Gastroesophageal sphincter (tissue), 4 donors: ENCODE results near the gene FZD2. TPM values are rescaled to one million over a fixed set of nuclear protein-coding genes. Genes with fewer than 3 reads are reported as not detected.
"Not testable (repeated sequence)": the region's sequence is repeated elsewhere in the genome, so short reads cannot be mapped to it uniquely, and the experiment has no call there.

Experiments used
- ATAC-seq: fragments of 150-250 bp; one replicate; pipeline ENCODE4 v1.9.1; 2016; ENCODE audit warnings: mild to moderate bottlenecking, moderate library complexity
- H3K27ac ChIP-seq, 4 donors: fragments of 200-600 bp; sonication (generic) in 3 of 4; 1 replicate in 3 of 4; 2 replicates in 1 of 4; pipeline ENCODE4 v1.5.1; 2016 to 2019
- H3K27me3 ChIP-seq: fragments of 200-600 bp; sonication (generic); one replicate; pipeline ENCODE4 v1.5.1; 2019
- H3K36me3 ChIP-seq, 2 donors: fragments of 200-600 bp; sonication (generic); one replicate each; pipeline ENCODE4 v1.5.1; 2019; ENCODE audit warnings: control low read depth in 1 of 2
- H3K4me1 ChIP-seq, 3 donors: fragments of 200-600 bp; sonication (generic); 1 replicate in 2 of 3; 2 replicates in 1 of 3; pipeline ENCODE4 v1.5.1; 2016 to 2019; ENCODE audit warnings: control low read depth in 2 of 3
- H3K4me3 ChIP-seq, 2 donors: fragments of 200-600 bp; sonication (generic); one replicate each; pipeline ENCODE4 v1.5.1; 2019; ENCODE audit warnings: mild to moderate bottlenecking in 1 of 2, moderate library complexity in 1 of 2
- H3K9me3 ChIP-seq, 3 donors: fragments of 200-600 bp; sonication (generic); one replicate each; pipeline ENCODE4 v1.5.1; 2017 to 2019; ENCODE audit warnings: control low read depth in 2 of 3
- EP300 ChIP-seq: sonication (generic); formaldehyde crosslinking; IDR thresholded peaks from one replicate; pipeline ENCODE4 v1.6.1; 2017; ENCODE audit warnings: antibody characterized with exemption, mild to moderate bottlenecking
- POLR2A ChIP-seq, 2 donors: fragments of 450-650 bp; IDR thresholded peaks; one replicate each; pipeline ENCODE4 v1.6.1; 2017; ENCODE audit warnings: antibody characterized with exemption in 2 of 2, mild to moderate bottlenecking in 2 of 2, moderate library complexity in 1 of 2
- POLR2AphosphoS5 ChIP-seq: sonication (generic); formaldehyde crosslinking; IDR thresholded peaks from one replicate; pipeline ENCODE4 v1.6.1; 2017; ENCODE audit warnings: antibody characterized with exemption
- WGBS, 2 donors: methylation state at CpG; one replicate each; pipeline ENCODE4 v1.1.5; 2018; ENCODE audit warnings: low coverage in 1 of 2; 5-methylcytosine and 5-hydroxymethylcytosine counted together
- total RNA-seq, 4 donors: library from RNA; depleted of rRNA; stranded (reverse); fragments of >200 nt; gene quantifications; one replicate each; pipeline ENCODE4 v1.1.0, GENCODE V29; 2016
- TF ChIP-seq, protein P1 (sequence below), 4 experiments: fragments of 200-600 bp in 2 of 4; fragments of 450-650 bp in 2 of 4; sonication (generic) in 1 of 4; IDR thresholded peaks; one replicate each; pipeline ENCODE4 v1.5.1; 2017 to 2019; ENCODE audit warnings: antibody characterized with exemption in 4 of 4, mild to moderate bottlenecking in 2 of 4, moderate library complexity in 2 of 4

The FZD2 gene
- total RNA-seq, 4 donors from 2014 or later = 1.5 to 2.7 (median 1.6) TPM

DNA sequence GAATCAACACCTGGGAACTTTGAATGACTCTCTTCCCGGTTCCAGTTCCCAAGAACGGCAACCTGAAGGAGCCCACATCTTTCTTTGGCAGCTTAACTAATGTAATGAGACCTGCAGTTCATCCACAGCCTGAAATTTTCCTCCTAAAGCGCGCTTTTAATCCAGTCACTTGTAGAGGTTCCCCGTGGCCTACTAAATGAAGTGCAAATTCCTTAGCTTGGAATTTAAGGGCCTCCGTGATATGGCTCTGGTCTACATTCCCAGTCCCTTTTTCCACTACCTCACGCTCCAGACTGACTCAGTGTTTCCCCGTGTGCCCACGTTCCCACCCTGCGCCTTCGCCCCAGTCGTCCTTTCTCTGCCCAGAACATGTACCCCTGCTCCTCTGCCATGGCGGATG is 27.2 kb downstream of the FZD2 start:
- no peaks in the 10 kb centered on the region for H3K36me3 ChIP-seq
- no peak for ATAC-seq
- H3K9me3 ChIP-seq = no peaks in the 10 kb centered on the region
- peaks cover 27% of the 10 kb centered on the region for H3K27me3 ChIP-seq
- no peak for TF ChIP-seq POLR2A (IDR thresholded peaks at IDR 0.05)
- TF ChIP-seq POLR2AphosphoS5 = no peak
- TF ChIP-seq, protein P1, sequence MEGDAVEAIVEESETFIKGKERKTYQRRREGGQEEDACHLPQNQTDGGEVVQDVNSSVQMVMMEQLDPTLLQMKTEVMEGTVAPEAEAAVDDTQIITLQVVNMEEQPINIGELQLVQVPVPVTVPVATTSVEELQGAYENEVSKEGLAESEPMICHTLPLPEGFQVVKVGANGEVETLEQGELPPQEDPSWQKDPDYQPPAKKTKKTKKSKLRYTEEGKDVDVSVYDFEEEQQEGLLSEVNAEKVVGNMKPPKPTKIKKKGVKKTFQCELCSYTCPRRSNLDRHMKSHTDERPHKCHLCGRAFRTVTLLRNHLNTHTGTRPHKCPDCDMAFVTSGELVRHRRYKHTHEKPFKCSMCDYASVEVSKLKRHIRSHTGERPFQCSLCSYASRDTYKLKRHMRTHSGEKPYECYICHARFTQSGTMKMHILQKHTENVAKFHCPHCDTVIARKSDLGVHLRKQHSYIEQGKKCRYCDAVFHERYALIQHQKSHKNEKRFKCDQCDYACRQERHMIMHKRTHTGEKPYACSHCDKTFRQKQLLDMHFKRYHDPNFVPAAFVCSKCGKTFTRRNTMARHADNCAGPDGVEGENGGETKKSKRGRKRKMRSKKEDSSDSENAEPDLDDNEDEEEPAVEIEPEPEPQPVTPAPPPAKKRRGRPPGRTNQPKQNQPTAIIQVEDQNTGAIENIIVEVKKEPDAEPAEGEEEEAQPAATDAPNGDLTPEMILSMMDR (IDR thresholded peaks at IDR 0.05) = no peak
- no peak overlapping the region for H3K27ac ChIP-seq
- H3K4me3 ChIP-seq = no peak overlapping the region
- 51 to 73% methylated on average over 8 to 11 of the region's 13 CpGs for WGBS, 2 donors
- H3K4me1 ChIP-seq = peaks cover 0 to 7% (median 0%) of the 10 kb centered on the region in 3 donors

DNA sequence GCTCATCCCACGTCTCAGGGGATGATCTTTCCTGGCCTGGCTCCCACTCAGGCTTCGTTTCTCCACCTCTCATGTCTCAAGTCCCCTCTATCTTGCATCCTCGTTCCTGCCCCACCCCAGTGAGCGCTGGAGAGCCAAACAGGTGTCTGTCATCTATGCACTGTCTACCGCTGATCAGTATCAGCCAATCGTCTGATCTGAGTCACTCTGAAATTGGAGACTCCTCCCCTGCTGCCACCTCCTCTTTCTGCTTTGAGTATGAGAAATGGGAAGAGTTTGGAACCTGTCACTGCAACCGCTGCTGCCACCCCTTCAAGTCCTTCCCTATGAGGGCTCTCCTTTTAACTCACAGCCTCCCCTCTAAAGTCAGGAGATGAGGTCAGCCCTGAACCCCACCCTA is 28.0 kb downstream of the FZD2 start:
- TF ChIP-seq POLR2A (IDR thresholded peaks at IDR 0.05) (no peak), POLR2AphosphoS5 (no peak), EP300 (no peak)
- TF ChIP-seq, protein P1 (IDR thresholded peaks at IDR 0.05) = no peak
- no peak for ATAC-seq
- Histone ChIP-seq H3K27ac (no peak overlapping the region), H3K27me3 (peaks cover 18% of the 10 kb centered on the region), H3K9me3 (no peaks in the 10 kb centered on the region), H3K4me1 (peaks cover 0 to 7% (median 0%) of the 10 kb centered on the region in 3 donors), H3K36me3 (no peaks in the 10 kb centered on the region), H3K4me3 (no peak overlapping the region)
- WGBS, 2 donors = 63 to 92% methylated on average over 5 to 7 of the region's 7 CpGs

DNA sequence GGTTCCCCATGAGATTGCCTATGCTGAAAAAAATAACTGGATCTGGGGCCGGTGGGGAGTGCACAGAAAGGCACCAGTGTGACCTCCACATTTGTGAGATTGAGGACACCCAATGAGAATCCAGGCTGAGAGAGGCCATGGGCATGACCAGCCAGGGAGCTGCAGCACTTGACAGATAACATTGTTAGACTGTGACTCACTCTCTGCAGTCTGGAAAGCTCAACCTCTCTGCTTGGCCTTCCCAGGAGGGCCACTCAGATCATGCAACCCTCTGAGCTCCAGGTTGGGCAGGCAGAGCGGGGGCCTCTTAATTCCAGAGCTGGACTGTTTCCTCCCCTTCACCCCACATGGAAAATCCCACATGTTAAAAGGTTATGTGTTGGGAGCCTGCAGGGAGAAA is 30.1 kb downstream of the FZD2 start:
- ATAC-seq = peak; percentile 66
- Histone ChIP-seq H3K9me3 (no peaks in the 10 kb centered on the region), H3K4me1 (peaks cover 0 to 7% (median 0%) of the 10 kb centered on the region in 3 donors), H3K4me3 (no peak overlapping the region), H3K27ac (no peak overlapping the region), H3K27me3 (no peaks in the 10 kb centered on the region), H3K36me3 (no peaks in the 10 kb centered on the region)
- WGBS, 2 donors = 50% methylated on average over 1 of the region's 2 CpGs; no CpG with 5 or more reads in 1 of the 2 donors
- TF ChIP-seq POLR2A (IDR thresholded peaks at IDR 0.05) (no peak), POLR2AphosphoS5 (peak; percentile 42)

DNA sequence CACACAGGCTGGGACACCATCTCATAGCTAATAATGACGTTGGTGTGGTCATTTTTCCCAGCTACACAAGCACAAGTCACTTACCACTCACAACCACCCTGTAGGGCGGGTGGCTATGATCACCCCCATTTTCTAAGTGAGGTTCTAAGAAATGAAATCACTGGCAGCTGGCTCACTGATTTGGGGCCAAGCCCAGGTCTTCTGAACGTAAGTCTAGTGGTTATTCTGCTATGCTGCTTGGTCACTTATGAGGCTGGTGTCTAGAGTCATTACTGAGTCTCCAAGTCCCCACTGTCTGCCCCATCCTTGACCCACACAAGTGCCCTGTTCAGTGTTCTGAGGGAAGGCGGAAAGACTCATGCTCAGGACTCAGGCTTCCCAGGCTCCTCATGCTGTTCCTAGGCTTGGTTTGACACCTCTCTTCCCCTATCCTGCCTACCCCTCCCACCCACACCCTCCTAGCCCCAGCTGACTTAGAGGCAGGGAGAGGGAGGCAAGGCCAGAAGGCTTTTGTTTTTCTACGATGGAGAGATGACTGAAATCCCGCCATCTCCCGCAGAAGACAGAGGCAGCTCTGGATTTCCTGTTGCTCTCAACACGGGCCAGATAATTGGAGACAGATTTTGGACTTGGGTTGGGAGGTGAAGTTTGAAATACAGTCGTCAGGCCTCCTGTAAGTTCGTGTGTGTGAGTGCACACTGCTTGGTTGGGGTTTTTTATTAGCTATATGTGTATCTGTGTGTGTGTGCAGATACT is 32.2 kb downstream of the FZD2 start:
- Histone ChIP-seq H3K27me3 (peaks cover 14% of the 10 kb centered on the region), H3K27ac (no peak overlapping the region)
- WGBS, 2 donors = 51 to 58% methylated on average over 7 to 8 of the region's 10 CpGs

DNA sequence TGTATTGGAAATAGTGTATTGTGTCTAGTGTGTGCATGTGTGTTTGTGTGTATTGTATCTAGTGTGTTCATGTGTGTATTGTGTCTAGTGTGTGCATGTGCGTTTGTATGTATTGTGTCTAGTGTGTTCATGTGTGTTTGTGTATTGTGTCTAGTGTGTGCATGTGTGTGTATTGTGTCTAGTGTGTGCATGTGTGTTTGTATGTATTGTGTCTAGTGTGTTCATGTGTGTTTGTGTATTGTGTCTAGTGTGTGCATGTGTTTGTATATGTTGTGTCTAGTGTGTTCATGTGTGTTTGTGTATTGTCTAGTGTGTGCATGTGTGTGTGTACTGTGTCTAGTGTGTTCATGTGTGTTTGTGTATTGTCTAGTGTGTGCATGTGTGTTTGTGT is 32.8 kb downstream of the FZD2 start:
- WGBS, 2 donors = 91% methylated on average over 1 of the region's 1 CpG; no CpG with 5 or more reads in 1 of the 2 donors
- not testable (repeated sequence) for H3K4me3 ChIP-seq, H3K36me3 ChIP-seq, ATAC-seq, H3K4me1 ChIP-seq, H3K9me3 ChIP-seq, H3K27ac ChIP-seq
- H3K27me3 ChIP-seq = peaks cover 19% of the 10 kb centered on the region

More for the DNA sequence above, 32.2 kb downstream of the FZD2 start:
- Histone ChIP-seq H3K4me3 (no peak overlapping the region), H3K9me3 (no peaks in the 10 kb centered on the region), H3K36me3 (no peaks in the 10 kb centered on the region), H3K4me1 (peaks cover 0 to 7% (median 0%) of the 10 kb centered on the region in 3 donors)
- TF ChIP-seq POLR2A (IDR thresholded peaks at IDR 0.05) (no peak), EP300 (no peak), POLR2AphosphoS5 (no peak)
- TF ChIP-seq, protein P1 (IDR thresholded peaks at IDR 0.05) = no peak
- ATAC-seq = no peak

DNA sequence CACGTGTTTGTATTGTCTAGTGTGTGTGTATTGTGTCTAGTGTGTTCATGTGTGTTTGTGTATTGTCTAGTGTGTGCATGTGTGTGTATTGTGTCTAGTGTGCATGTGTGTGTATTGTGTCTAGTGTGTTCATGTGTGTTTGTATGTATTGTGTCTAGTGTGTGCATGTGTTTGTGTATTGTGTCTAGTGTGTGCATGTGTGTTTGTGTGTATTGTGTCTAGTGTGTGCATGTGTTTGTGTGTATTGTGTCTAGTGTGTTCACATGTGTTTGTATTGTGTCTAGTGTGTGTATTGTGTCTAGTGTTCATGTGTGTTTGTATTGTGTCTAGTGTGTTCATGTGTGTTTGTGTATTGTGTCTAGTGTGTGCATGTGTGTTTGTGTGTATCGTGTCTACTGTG is 33.5 kb downstream of the FZD2 start:
- WGBS, 2 donors = 40 to 78% methylated on average over 2 of the region's 2 CpGs
- not testable (repeated sequence) for H3K9me3 ChIP-seq, H3K4me3 ChIP-seq, H3K36me3 ChIP-seq, H3K4me1 ChIP-seq, ATAC-seq, H3K27ac ChIP-seq
- H3K27me3 ChIP-seq = peaks cover 26% of the 10 kb centered on the region
